Neural progenitor cell (in vitro differentiated cells): ENCODE measurements around the gene SDK2.

Experiments used
- CTCF ChIP-seq: fragments of 200-600 bp; sonication (generic); IDR thresholded peaks from 2 replicates; pipeline ENCODE4 v1.5.1; 2017; ENCODE audit warnings: antibody characterized with exemption, mild to moderate bottlenecking
- EZH2 ChIP-seq: fragments of 200-600 bp; sonication (generic); IDR thresholded peaks from 2 replicates; pipeline ENCODE4 v1.6.1; 2017; ENCODE audit warnings: antibody characterized with exemption, mild to moderate bottlenecking, moderate library complexity

GRCh38 chr17:73293480-73293911 is 350.7 kb downstream of the SDK2 start:
- TF ChIP-seq EZH2 (no peak), CTCF (no peak)
